Activated CD4-positive, CD25-positive, alpha-beta regulatory T cell (primary cell): ENCODE measurements around the gene UFD1.

Experiments
- DNase-seq, 4 experiments: peaks; one replicate each; lab custom pipeline; 2025; lab: John Stamatoyannopoulos, UW

UFD1 gene

GRCh38 chr22:19516378-19517170 lies 37.6 kb upstream of the UFD1 start:
- DNase-seq: no peak

DNA sequence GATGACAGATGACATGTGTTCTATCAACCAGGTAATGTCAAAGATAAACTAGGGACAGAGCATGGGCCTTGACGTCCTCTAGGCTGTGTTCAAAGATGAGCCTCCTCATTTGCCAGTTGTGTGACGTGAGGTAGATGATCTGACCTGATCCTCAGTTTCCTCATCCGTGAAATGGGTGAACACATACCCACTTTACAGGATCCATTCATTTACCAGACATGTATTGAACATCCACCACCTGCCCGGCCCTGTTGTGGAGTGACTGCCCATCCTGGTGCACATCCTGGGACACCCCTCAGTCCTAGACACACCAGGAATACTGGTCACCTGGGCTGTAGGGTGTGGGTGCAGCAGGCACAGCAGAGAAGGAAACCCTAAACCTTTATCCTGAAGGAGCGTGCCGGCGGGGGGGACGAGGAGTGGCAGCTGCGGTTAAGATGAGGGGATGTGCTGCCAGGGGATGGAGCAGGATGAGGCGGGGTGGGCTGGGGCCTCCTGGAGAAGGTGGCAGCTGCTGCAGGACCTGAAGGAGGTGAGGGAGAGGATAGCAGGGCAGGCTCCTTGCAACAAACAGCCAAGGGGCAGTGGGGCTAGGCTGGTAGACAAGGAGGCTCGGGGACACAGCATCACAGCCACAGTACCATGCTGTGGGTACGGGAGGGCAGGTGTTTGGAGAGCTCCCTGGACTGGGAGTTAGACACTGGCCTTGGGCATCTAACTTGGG lies 36.8 kb upstream of the UFD1 start:
- no peak for DNase-seq

DNA sequence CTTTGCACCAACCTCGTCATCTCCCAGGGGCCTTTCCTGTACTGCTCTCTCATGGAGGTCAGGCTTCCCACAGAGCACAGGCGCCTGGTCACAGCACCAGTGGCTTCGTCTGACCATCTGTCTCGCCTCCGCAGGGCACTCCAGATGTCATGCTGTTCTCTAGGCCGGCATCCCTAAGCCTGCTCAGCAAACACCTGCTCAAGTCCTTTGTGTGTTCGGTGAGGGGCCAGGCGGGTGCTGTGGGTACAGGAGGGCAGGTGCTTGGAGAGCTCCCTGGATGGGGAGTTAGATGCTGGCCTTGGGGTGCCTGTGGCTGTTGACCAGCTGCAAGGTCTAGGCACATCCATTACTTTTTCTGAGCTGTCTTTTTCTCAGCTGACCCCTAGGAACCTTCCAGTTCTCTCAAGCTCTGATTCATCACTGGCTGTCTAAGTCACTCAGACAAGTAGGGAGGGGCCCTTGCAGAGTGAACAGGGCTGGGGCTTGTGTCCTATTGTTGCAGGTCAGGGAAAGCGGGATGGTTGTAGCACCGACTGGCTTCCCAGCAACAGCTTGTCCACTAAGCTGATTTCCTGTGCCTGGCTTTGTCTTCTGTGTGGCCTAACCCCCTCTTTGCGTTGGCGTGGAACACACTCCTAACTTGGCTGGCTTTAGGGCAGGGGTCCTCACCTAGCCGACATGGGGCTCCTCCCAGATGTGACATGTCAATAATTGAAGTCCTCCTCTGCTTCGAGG lies 36.0 kb upstream of the UFD1 start:
- no peak for DNase-seq

- DNase-seq: no peak
Observed at GRCh38 chr22:19513823-19514222, 34.8 kb upstream of the UFD1 start.

- DNase-seq: no peak
Observed at GRCh38 chr22:19510919-19511341, 31.9 kb upstream of the UFD1 start.

- DNase-seq: no peak
Observed at GRCh38 chr22:19509923-19510322, 30.9 kb upstream of the UFD1 start.

GRCh38 chr22:19509191-19509590 lies 30.2 kb upstream of the UFD1 start:
- no peak for DNase-seq

GRCh38 chr22:19508024-19508776 lies 29.2 kb upstream of the UFD1 start:
- no peak for DNase-seq

DNA sequence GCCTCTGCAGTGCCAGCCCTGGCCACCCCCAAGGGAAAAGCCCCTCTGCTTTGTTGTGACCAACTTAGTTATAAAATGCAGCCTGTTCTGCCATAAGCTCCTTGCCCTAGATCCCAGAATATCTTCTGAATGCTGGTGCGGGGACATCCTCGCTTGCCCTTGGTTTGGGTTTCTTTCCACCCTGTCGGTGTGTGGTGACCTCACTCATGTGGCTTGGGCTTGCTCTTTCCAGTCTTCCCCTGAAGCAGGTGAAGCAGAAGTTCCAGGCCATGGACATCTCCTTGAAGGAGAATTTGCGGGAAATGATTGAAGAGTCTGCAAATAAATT lies 28.5 kb upstream of the UFD1 start:
- DNase-seq: no peak

GRCh38 chr22:19506212-19506611 lies 27.2 kb upstream of the UFD1 start:
- DNase-seq: no peak

DNA sequence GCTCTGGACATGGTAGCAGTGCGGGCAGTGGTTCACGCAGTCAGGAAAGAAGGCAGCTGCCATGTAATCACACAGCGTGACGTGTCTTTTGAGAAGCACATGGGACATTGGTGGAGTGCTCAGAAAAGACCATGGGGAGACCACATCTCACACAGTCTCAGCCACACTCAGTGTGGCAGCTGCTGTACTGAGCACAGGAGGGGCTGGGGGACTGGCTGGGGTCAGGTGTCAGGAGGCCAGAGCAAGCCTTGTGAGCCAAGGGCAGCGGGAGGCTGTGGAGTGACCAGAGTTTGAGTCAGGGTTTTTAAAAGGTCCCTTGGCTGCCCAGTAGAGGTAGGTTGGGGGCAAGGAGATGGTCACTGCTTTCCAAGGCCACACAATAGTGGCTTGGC lies 26.7 kb upstream of the UFD1 start:
- no peak for DNase-seq

- no peak for DNase-seq
Observed at GRCh38 chr22:19504900-19505734, 26.1 kb upstream of the UFD1 start.

DNA sequence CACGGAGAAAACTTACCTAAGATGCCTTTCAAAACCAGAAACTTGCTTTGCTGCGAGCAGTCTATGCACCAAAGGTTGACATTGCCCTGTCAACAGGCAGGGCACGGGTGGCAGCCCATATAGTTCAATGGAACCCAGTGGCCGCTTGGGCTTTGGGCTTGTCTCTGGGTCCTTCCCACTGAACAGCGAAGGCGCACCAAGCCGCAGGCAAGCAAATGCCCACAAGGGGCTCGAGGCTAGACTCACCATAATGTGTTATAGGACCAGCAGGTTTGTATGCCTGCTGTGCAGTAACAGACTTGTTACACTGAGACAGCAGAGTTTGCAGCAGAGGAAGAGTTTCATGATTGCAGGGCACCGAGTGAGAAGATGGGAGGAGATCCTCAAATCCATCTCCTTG lies 24.9 kb upstream of the UFD1 start:
- DNase-seq: no peak

DNA sequence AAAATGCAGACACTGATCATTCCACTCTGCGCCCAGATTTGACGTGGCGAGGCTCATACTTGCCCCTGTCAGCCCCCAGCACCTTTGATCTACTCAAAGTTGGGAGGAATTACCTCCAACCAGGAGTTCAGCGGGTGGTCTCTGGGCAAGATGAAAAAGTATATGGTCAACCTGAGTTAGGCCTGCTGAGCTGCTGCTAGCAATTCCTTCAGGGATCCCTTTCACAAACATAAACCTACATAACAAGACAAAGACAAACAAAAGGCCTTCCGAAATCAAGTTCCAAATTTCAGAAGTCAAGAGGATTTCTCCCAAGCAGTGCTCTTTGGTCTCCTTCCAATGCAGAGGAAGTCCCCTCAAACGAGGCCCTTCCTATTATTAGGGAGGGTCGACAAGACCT lies 24.4 kb upstream of the UFD1 start:
- DNase-seq: no peak

DNA sequence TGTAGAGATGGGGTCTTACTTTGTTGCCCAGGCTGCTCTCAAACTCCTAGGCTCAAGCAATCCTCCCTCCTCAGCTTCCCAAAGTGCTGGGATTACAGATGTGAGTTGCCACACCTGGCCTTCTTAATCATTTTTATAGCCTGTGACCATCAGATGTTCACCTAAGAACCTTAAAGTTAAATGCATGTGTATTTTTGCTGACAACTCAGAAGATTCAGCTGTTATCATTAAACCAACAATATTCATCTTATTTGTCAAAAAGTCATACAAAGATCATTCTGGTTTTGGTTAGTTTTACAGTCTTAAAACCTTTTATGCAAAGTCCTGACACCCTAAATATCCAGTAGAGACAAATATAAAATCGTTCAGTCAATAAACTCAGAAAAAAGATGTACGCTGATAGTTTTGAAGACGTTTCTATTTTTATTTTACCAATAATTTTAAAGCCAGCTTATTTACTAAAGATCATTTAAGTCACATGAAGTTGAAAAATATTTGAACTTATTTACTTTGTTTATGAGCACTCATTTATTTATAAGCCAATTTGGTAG lies 23.0 kb upstream of the UFD1 start:
- no peak for DNase-seq

GRCh38 chr22:19499880-19500242 lies 20.9 kb upstream of the UFD1 start:
- DNase-seq: no peak

DNA sequence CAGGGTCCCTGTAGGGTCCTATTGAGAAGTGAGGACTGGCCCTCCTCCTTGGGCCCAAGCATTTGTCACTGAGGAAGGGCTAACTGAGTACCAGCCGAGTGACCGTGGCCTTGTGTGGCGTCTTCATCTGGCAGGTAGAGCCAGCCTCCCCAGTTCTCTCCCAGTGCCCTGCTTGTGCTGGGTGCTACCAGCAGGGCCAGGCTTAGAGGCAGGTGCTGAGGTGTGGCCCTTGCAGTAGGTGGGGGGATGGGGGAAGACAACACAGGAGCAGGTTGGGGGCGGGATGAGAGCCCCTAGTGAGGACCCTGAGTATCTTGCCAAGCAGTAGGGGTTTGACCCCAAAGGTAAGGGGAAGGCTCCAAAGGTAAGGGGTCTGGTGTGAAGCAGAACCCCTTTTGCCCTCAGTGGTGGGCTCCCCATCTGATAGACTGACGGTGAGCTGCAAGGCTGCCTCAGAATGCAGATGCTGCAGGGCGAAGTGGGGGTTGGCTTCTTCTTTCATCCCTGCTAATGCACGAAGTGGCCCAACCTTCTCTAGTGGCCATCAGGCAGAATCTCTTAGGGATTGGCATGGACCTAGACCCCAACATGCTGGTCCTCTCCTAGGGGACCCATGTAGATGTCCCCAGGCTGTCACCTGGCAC lies 20.4 kb upstream of the UFD1 start:
- no peak for DNase-seq

DNA sequence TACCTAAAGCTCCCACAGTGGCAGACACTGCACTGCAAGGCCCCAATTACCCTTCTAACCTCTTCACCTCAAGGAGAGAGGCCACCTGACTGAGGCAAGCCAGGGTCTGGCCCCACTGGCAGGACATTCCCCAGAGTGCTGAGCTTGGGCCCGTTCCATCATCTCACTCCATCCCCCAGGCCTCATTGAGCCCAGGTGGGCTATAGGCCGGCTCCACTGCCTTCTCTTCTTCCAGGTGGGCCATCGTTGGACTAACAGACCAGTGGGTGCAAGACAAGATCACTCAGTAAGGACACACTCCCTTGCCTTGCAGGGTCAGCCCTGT lies 19.8 kb upstream of the UFD1 start:
- no peak for DNase-seq

- no peak for DNase-seq
Observed at GRCh38 chr22:19498154-19498865, 19.3 kb upstream of the UFD1 start.

- no peak for DNase-seq
Observed at GRCh38 chr22:19497245-19497644, 18.3 kb upstream of the UFD1 start.
